GM12892 (cell line): ENCODE data around the gene GNPTAB.

Source experiments
- POLR2A ChIP-seq: IDR thresholded peaks from 2 replicates; pipeline ENCODE4 v1.6.1; 2011; ENCODE audit warnings: low read depth, low read length, control low read depth
- POLR2AphosphoS5 ChIP-seq: IDR thresholded peaks from 2 replicates; pipeline ENCODE4 v1.6.1; 2011; ENCODE audit warnings: low read depth, low read length, control low read depth
- TAF1 ChIP-seq: IDR thresholded peaks from 2 replicates; pipeline ENCODE4 v1.6.1; 2011; ENCODE audit warnings: low read depth, mild to moderate bottlenecking, control low read depth, low read length, borderline replicate concordance

GRCh38 chr12:101859664-101860607 is 29.2 kb upstream of the GNPTAB start:
- TF ChIP-seq POLR2A (no peak), TAF1 (no peak), POLR2AphosphoS5 (no peak)
